Ishikawa (cell line): Measurements from ENCODE around the gene PALS1.

ENCODE experiments used
- CEBPB ChIP-seq: IDR thresholded peaks from 2 replicates; pipeline ENCODE4 v1.6.1; 2012
- CREB1 ChIP-seq: IDR thresholded peaks from 2 replicates; pipeline ENCODE4 v1.6.1; 2012; ENCODE audit warnings: low read depth
- EGR1 ChIP-seq: IDR thresholded peaks from 2 replicates; pipeline ENCODE4 v1.6.1; 2012
- EP300 ChIP-seq: IDR thresholded peaks from 2 replicates; pipeline ENCODE4 v1.6.1; 2012; ENCODE audit warnings: borderline replicate concordance
- MAX ChIP-seq: IDR thresholded peaks from 2 replicates; pipeline ENCODE4 v1.6.1; 2012
- NFIC ChIP-seq: IDR thresholded peaks from 2 replicates; pipeline ENCODE4 v1.6.1; 2012
- RAD21 ChIP-seq: IDR thresholded peaks from 2 replicates; pipeline ENCODE4 v1.6.1; 2012; ENCODE audit warnings: low read depth
- REST ChIP-seq: IDR thresholded peaks from 2 replicates; pipeline ENCODE4 v1.6.1; 2012; ENCODE audit warnings: low read depth, mild to moderate bottlenecking
- TAF1 ChIP-seq: IDR thresholded peaks from 2 replicates; pipeline ENCODE4 v1.6.1; 2012; ENCODE audit warnings: low read depth, mild to moderate bottlenecking
- TCF12 ChIP-seq: IDR thresholded peaks from 2 replicates; pipeline ENCODE4 v1.6.1; 2012; ENCODE audit warnings: low read depth
- TEAD4 ChIP-seq: IDR thresholded peaks from 2 replicates; pipeline ENCODE4 v1.6.1; 2012
- USF1 ChIP-seq: IDR thresholded peaks from 2 replicates; pipeline ENCODE4 v1.6.1; 2012
- YY1 ChIP-seq: IDR thresholded peaks from 2 replicates; pipeline ENCODE4 v1.6.1; 2012; ENCODE audit warnings: low read depth
- ZBTB7A ChIP-seq: IDR thresholded peaks from 2 replicates; pipeline ENCODE4 v1.6.1; 2012; ENCODE audit warnings: low read depth

- TF ChIP-seq TAF1 (no peak), MAX (no peak), YY1 (no peak), EP300 (no peak), EGR1 (no peak), RAD21 (no peak), CREB1 (no peak), ZBTB7A (no peak), USF1 (no peak), TEAD4 (no peak), NFIC (no peak), CEBPB (no peak), REST (no peak), TCF12 (no peak)
Measured at GRCh38 chr14:67253076-67253635, 11.9 kb downstream of the PALS1 start.
